GM19193 (cell line): Measurements from ENCODE around the gene AIG1.

Source experiments
- POLR2A ChIP-seq: IDR thresholded peaks from 4 replicates; pipeline ENCODE4 v1.6.1; 2011; ENCODE audit not compliant: insufficient read depth, insufficient read length; ENCODE audit errors: extremely low read depth

AIG1 gene

DNA sequence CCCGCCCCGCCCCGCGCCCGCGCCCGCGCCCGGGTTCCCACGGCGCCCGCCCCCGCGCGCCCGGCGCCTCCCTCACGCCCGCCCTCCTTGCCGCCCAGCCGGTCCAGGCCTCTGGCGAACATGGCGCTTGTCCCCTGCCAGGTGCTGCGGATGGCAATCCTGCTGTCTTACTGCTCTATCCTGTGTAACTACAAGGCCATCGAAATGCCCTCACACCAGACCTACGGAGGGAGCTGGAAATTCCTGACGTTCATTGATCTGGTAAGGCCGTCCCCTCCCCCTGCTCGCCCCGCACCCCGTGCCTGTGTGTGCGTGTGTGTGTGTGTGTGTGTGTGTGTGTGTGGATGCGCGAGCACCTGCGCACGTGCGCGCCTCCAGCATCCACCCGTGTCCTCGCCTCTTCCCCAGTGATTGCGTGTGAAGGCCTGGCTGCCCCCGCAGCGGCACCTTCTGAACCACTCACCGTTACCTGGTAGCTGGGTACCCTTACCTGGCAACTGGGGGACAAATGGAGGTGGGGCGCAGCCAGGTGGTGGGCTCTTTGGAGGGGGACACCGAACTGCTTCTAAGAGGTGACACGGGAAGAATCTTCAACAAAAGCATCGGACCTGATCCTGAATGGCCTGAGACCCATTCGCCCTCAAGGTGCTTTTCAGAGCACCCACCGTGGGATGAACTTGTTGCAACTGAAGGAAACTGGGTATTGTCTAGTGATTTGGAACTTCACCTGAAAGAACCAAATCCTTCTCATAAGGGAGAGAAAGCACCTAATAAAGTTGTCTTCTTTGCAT lies at the start of gene AIG1:
Gene AIG1, plus strand, starts transcription at position 84 of the 791 bp plus-strand sequence. Its CDS starts 37 bp downstream, at position 121.
- peak; percentile 72 for TF ChIP-seq POLR2A

DNA sequence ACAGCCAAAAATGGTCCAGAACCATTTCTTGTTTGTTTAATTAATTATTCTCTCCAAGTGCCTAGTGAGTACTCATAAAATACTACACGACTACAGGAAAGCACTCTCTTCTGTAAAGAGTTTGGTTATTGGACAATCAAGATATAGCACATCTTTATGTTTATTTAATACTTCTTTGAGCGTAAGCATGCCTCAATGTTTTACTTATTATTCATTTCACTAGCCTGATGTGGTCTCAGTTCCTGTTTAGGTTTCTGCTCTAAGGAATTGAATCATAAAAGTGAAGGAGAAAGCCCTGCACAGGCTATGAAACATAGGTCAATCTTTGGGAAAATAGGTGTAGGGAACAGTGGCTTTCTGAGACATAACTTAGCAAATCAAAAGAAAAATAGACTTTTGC lies 45.9 kb upstream of the AIG1 start:
- TF ChIP-seq POLR2A = no peak

- TF ChIP-seq POLR2A = no peak
These were observed 45.4 kb upstream of the AIG1 start for GRCh38 chr6:143015300-143015706.

- no peak for TF ChIP-seq POLR2A
These were observed 41.7 kb upstream of the AIG1 start for GRCh38 chr6:143018955-143019354.

- no peak for TF ChIP-seq POLR2A
These were observed 39.1 kb upstream of the AIG1 start for GRCh38 chr6:143021543-143021942.

DNA sequence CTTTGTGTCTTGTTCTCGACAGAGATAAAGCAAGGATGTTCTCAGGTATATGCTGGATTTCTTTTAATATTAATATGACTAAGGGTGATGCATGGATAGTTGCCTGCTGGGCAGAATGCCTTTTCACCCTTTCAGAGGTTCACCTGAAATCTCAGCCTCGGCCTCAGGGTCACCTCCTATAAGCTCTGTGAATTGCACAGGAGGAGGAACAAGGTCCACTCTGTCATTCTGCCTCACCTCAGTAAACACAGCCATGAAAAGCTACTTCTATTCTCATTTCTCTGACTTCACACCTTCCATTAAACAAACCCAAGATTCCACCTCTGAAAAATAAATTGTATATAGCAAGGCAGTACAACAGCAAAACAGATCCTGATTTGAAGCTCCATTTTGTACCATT lies 38.1 kb upstream of the AIG1 start:
- TF ChIP-seq POLR2A = no peak

DNA sequence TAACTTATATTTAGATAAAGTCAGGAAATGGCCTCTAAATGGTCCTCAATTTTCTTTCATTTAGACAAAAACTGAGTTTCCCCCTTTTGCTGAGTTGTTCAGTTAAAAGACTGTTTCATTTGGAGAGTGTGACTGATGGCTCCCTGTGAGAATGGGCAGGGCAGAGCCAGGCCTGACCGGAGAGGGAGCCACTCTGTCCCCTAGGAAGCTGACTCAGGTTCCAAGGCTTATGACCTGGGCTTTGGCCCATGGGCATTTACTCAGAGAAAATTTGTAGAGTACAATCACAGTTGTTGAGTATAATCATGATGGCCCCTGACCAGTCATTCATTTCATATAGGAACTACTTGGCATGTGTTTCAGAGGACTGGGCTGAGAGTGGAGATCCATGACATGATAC lies 37.0 kb upstream of the AIG1 start:
- TF ChIP-seq POLR2A = no peak

DNA sequence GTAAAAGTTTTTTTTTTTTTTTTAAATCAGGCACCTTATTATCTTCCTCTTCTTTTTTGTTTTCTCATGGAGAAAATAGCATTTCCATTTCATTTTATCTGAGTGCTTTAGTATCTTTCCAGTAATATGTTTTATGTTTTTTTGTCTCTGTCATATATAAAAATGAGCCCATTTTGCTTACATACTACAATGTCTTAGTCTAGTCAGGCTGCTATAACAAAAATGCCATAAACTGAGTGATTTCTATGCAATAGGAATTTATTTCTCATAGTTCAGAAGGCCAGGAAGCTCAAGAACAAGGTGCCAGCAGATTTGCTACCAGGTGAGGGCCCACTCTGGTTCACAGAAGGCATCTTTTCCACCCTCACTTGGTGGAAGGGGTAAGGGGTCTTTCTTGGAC lies 35.7 kb upstream of the AIG1 start:
- TF ChIP-seq POLR2A = no peak

- TF ChIP-seq POLR2A = no peak
These were observed 33.8 kb upstream of the AIG1 start for GRCh38 chr6:143026696-143027449.

- no peak for TF ChIP-seq POLR2A
These were observed 25.9 kb upstream of the AIG1 start for GRCh38 chr6:143034689-143035334.

- TF ChIP-seq POLR2A = no peak
These were observed 23.2 kb upstream of the AIG1 start for GRCh38 chr6:143037470-143037869.

DNA sequence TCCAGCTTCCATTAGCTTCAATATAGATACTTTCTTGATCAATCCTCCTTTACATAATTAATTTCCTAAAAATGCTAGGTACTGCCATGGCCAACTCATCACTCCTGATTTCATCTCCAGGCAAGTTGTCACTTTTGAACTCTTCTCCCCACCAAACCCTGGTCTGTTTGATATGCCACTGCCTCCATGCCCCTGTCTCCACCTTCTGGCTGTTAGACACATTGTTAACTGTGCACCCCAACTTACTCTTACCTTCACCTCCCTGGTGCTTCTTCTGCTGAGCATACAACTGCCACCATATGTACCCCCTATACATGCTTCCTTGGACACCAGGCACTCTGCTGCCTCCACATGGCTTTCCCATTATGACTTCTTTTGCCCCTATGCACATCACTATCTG lies 21.9 kb upstream of the AIG1 start:
- TF ChIP-seq POLR2A = no peak

- no peak for TF ChIP-seq POLR2A
These were observed 21.1 kb upstream of the AIG1 start for GRCh38 chr6:143039548-143039947.

DNA sequence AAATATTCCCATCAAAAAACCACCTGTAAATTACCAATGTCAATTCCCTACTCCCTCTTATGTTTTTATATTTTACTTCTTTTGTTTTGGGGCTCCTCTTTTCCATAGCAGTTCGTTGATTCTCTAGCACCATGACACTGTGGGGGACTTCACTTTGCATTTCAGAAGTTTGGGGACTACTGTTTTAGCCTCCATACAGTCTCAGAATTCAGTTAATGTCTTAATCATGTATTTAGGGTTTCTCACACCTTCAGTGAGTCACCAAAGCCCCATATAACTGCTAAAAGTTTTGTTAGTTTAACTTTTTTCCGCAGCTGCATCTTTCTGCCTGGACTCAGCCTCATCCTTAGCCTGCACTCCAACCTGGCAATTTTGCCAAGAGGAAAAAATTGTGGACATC lies 20.7 kb upstream of the AIG1 start:
- TF ChIP-seq POLR2A = no peak

DNA sequence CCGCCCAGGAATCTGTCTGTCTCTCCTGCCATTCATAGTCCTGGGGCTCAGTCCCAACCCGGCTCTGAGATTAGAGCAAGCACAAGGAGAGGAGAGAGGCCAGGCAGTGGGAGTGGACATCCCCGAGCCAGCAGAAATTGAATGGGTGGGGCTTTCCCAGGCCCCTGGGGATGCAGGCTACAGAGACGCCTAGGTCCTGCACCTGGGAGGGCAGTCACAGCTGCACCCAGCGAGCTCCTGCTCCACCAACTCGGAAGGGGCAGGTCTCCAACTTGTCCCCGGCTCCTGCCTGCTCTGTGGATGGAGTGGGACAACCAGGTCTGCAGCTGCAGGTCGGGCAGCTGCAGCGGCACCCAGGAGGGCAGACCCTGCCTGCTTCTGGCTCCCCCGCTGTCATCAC lies 11.1 kb upstream of the AIG1 start:
- no peak for TF ChIP-seq POLR2A
